ENCODE data around the gene GNG7. TPM values are rescaled to one million over a fixed set of nuclear protein-coding genes. Genes with fewer than 3 reads are reported as not detected.

Gene GNG7
- total and polyA plus RNA-seq, 10 of the 15 experiments (the other 5 are each of a cell fraction or from before 2014, with no cell fraction given), result 1.9 to 13.6 (median 6.5) TPM

DNA sequence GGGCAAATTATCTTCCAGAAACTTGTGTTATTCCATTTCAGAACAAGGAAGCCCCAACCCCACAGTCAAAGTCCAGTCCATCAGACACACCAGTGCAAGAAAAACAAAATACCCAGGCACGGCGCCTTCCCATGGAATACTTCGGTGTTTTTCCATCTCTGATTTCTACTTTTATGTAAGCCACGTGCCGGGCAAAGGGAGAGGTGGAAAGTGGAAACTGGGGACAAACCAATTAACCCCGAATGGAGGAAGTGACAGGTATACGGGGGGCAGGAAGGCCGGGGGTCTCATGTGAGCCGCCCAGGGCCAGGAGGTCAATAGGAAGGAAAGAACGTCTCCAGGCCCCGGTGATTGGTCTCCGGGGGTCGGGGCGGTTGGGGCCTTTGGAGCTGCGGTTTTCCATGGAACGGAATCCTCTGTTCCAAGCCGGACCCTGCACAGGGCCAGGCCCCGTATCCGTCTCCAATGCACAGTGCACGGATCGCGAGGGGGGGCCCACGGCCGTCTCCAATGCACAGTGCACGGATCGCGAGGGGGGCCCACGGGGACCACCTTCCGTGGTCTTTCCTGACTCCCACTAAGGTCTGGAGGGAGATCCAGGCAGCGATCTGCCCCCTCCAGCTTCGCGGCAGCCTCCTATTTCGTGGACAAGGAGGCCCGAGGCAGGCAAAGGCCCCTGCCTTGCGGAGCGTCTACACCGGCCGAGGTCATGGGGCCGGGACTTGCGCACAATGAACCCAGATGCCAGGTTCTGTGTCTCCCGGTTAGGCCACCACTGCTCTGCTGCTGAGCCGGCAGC, 146.9 kb downstream of the GNG7 start:
- H3K4me2 ChIP-seq (ENCODE audit: control insufficient read depth, insufficient read depth), result no peak overlapping the region
- in situ Hi-C loops (cut with MboI), result no loop called here
- ChIA-PET RAD21 (ENCODE audit: unreplicated experiment) (interaction anchor here (1.3 to 3.9 kb wide), 4 partner anchors 13 to 79 kb away, joined by 3 to 43 read pairs (median 21); partner anchors contain the start of gene GADD45B), SMC1A (ENCODE audit: uncharacterized antibody, unreplicated experiment) (interaction anchor here (1.5 to 3.8 kb wide), 2 partner anchors 75 to 78 kb away, joined by 5 to 29 read pairs; partner anchors contain the start of gene GADD45B), POLR2A (interaction anchor here (0.9 to 1.7 kb wide), 3 partner anchors 11 to 80 kb away, joined by 3 to 6 read pairs (median 5); partner anchors contain the start of gene GADD45B), CTCF (interaction anchor here (0.6 to 1.1 kb wide), 3 partner anchors 58 to 66 kb away, joined by 3 read pairs; no protein-coding TSS in a partner anchor)
- H3K36me3 ChIP-seq (ENCODE audit: control insufficient read depth in 2 of 2, insufficient read depth in 2 of 2, low read length in 1 of 2), result no peaks in the 10 kb centered on the region
- DNase-seq (ENCODE audit: low read depth, low spot score), result no peak
- no peak overlapping the region for H3K27ac ChIP-seq (ENCODE audit: control insufficient read depth, insufficient read depth)
- H3K4me1 ChIP-seq (ENCODE audit: control insufficient read depth, insufficient read depth, low read length), result peaks cover 15% of the 10 kb centered on the region
- no peak for ATAC-seq
- intact Hi-C loops (cut with micrococcal nuclease; ENCODE audit: unreplicated experiment), result no loop called here
- no peaks in the 10 kb centered on the region for H3K79me2 ChIP-seq (ENCODE audit: control insufficient read depth, insufficient read depth, low read length)
- H3K9me3 ChIP-seq (replicated peaks; ENCODE audit: control insufficient read depth, insufficient read depth, low read length), result no peaks in the 10 kb centered on the region
- no peaks in the 10 kb centered on the region for H3K27me3 ChIP-seq (replicated peaks in 1 of 2; ENCODE audit: control insufficient read depth in 2 of 2, insufficient read depth in 2 of 2, low read length in 1 of 2)
- FAIRE-seq, result no peak
- H2AFZ ChIP-seq (ENCODE audit: control insufficient read depth, low read depth, low read length), result no peak overlapping the region
- TF ChIP-seq NFIC (IDR thresholded peaks at IDR 0.05; ENCODE audit: low read depth, low read length), result no peak
- TF ChIP-seq MXI1 (IDR thresholded peaks at IDR 0.05; ENCODE audit: low read depth, low read length), result no peak
- no peak for TF ChIP-seq RBBP5 (conservative IDR thresholded peaks at IDR 0.05)
- TF ChIP-seq NRF1 (conservative IDR thresholded peaks at IDR 0.05; ENCODE audit: low read depth, low read length), result no peak
- TF ChIP-seq POU2F2 (IDR thresholded peaks at IDR 0.05; ENCODE audit: borderline replicate concordance, low read depth, low read length), result no peak
- no peak for TF ChIP-seq KAT2A (conservative IDR thresholded peaks at IDR 0.05; ENCODE audit: control insufficient read depth, low read depth, low read length)
- 88% methylated on average over 42 of the region's 42 CpGs for whole genome bisulfite sequencing (ENCODE audit: insufficient coverage, insufficient replicate concordance, low lambda C conversion rate, missing lambda C conversion rate)
- no peak overlapping the region for H3K9ac ChIP-seq (ENCODE audit: control insufficient read depth, insufficient read depth, low read length)
- H3K4me3 ChIP-seq, result no peak overlapping the region
- H4K20me1 ChIP-seq (ENCODE audit: control insufficient read depth, insufficient read depth), result no peaks in the 10 kb centered on the region
- no TSS peak for BruUV-seq (replicated peaks)

All from GM12878 (cell line).